ENCODE results near the gene ZNF18.

The ZNF18 gene

DNA sequence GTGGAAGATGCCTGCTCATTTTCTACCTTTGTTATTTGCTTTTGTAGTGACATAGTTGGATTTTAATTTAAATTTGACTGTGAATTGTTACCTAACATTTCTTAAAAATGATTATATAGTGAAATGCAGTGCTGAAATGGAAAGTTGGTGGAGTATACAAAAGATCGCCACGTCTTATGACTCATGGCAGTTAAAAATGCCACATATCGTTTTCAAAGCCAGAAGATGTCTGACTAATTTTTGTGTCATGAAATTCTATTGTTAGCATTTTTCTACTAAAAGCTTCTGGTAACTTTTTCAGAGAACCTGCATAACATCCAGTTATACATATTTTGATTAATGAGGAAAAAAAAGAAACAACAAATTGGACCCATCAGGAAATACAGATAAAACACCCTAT, 44.0 kb upstream of the ZNF18 start:
- no peak for TF ChIP-seq CSDC2 (CRISPR knock-in tag; IDR thresholded peaks at IDR 0.05)
- no peak for TF ChIP-seq ZNF565 (CRISPR knock-in tag; conservative IDR thresholded peaks at IDR 0.05; ENCODE audit: low read depth)
- TF ChIP-seq ZC3H10 (CRISPR knock-in tag; IDR thresholded peaks at IDR 0.05), result peak; percentile 62; the same call in 1 of the 2 replicates
- peak; percentile 31; the same call in 1 of the 2 replicates for TF ChIP-seq TOX (CRISPR knock-in tag; IDR thresholded peaks at IDR 0.05; ENCODE audit: borderline replicate concordance)
- no peak for TF ChIP-seq OSR1 (CRISPR knock-in tag; IDR thresholded peaks at IDR 0.05)
- no peak for TF ChIP-seq PPARA (CRISPR knock-in tag; IDR thresholded peaks at IDR 0.05; ENCODE audit: borderline replicate concordance)
- peak; percentile 73 for TF ChIP-seq ISL1 (CRISPR knock-in tag; IDR thresholded peaks at IDR 0.05)
- no peak for TF ChIP-seq ZNF70 (CRISPR knock-in tag; IDR thresholded peaks at IDR 0.05)
- TF ChIP-seq, protein P1, sequence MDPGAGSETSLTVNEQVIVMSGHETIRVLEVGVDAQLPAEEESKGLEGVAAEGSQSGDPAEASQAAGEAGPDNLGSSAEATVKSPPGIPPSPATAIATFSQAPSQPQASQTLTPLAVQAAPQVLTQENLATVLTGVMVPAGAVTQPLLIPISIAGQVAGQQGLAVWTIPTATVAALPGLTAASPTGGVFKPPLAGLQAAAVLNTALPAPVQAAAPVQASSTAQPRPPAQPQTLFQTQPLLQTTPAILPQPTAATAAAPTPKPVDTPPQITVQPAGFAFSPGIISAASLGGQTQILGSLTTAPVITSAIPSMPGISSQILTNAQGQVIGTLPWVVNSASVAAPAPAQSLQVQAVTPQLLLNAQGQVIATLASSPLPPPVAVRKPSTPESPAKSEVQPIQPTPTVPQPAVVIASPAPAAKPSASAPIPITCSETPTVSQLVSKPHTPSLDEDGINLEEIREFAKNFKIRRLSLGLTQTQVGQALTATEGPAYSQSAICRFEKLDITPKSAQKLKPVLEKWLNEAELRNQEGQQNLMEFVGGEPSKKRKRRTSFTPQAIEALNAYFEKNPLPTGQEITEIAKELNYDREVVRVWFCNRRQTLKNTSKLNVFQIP (CRISPR knock-in tag; IDR thresholded peaks at IDR 0.05; ENCODE audit: borderline replicate concordance, low read depth), result no peak
- TF ChIP-seq ZFP3 (CRISPR knock-in tag; IDR thresholded peaks at IDR 0.05), result no peak
- ATAC-seq, result peak; percentile 87

DNA sequence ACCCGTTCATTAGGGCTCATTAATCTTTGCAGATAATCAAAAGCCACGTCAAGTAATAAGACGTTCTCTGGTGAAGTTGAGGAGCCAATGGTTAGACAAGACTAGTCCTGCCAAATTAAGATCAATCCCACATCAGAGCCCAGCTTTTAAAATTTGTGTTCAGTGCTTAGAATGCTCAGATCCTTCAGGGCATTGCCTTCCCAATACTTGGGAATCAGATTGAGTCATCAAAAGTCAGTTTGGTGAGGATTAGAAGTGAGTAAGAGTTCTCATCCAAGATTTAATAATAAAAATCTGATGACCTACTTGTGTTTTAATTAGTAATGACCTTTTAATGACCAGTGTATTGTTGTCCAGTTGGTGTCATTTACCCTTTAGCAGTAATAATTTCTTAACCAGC, 43.2 kb upstream of the ZNF18 start:
- TF ChIP-seq GLIS3 (CRISPR knock-in tag; IDR thresholded peaks at IDR 0.05) (no peak), ZNF565 (CRISPR knock-in tag; conservative IDR thresholded peaks at IDR 0.05; ENCODE audit: low read depth) (no peak), PPARA (CRISPR knock-in tag; IDR thresholded peaks at IDR 0.05; ENCODE audit: borderline replicate concordance) (no peak), RARB (CRISPR knock-in tag; IDR thresholded peaks at IDR 0.05) (no peak), OSR1 (CRISPR knock-in tag; IDR thresholded peaks at IDR 0.05) (no peak), ZFP3 (CRISPR knock-in tag; IDR thresholded peaks at IDR 0.05) (no peak), ISL1 (CRISPR knock-in tag; IDR thresholded peaks at IDR 0.05) (no peak)
- peak; percentile 40; the same call in 1 of the 3 replicates for ATAC-seq

DNA sequence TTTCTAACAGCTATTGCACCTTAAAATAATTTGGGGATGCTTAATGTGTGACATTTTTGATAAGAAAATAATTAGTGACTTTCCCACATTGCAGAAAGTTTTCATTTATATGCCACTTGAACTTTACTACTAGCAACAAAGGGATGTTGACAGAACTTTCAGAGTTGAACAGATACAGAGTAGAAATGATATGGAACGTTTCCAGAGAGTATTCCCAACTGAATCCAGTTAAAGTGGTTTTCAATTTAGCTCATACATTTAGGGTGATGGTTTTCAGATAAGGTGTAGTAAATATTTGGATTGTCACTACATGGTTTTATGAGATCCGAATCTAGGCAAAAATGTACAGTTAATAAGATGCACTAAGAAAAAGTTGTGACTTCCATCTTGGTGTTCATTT, 40.7 kb upstream of the ZNF18 start:
- ATAC-seq, result no peak

DNA sequence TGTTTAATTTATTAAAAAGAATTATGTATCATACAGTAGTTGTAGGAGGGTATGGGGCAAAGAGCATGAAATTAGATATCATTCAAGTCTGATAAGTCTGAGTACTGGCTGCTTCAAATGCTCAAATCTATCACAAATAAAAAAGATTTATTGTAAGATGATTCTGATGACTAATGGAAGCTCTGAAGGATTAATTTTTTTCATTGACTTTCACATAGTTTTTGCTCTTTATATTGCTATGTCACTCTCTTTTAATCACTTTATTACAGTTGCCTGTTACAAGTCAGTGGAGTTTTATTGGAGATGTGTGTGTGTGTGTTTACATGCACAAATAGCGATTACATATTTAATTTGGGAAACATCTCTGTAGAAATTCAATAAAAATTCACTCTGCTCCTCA, 38.4 kb upstream of the ZNF18 start:
- TF ChIP-seq ISL1 (CRISPR knock-in tag; IDR thresholded peaks at IDR 0.05), result peak; percentile 19; the same call in 1 of the 2 replicates
- TF ChIP-seq, protein P2, sequence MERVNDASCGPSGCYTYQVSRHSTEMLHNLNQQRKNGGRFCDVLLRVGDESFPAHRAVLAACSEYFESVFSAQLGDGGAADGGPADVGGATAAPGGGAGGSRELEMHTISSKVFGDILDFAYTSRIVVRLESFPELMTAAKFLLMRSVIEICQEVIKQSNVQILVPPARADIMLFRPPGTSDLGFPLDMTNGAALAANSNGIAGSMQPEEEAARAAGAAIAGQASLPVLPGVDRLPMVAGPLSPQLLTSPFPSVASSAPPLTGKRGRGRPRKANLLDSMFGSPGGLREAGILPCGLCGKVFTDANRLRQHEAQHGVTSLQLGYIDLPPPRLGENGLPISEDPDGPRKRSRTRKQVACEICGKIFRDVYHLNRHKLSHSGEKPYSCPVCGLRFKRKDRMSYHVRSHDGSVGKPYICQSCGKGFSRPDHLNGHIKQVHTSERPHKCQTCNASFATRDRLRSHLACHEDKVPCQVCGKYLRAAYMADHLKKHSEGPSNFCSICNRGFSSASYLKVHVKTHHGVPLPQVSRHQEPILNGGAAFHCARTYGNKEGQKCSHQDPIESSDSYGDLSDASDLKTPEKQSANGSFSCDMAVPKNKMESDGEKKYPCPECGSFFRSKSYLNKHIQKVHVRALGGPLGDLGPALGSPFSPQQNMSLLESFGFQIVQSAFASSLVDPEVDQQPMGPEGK (CRISPR knock-in tag; IDR thresholded peaks at IDR 0.05; ENCODE audit: borderline replicate concordance), result no peak
- ATAC-seq, result no peak

More for the DNA sequence above, 40.7 kb upstream of the ZNF18 start:
- TF ChIP-seq OSR1 (CRISPR knock-in tag; IDR thresholded peaks at IDR 0.05), result no peak
- peak; percentile 66 for TF ChIP-seq ISL1 (CRISPR knock-in tag; IDR thresholded peaks at IDR 0.05)

DNA sequence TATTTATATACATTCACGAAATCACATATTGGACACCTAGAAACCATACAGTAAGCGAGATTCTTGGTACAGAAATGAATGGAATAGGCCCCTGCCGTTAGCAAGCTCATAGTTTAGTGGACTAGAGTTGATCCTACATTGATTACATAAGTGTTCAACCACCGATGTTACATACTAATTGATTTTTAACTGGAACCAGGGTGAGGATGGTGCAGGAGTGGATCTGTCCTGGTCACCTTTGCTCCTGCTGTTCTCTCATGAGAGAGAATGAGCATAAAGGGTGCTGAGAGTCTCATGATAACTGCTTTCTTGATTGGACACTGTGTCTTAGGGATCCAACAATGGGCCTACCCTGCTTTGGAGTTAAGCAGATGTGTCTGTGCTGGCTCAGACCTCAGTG, 37.3 kb upstream of the ZNF18 start:
- TF ChIP-seq OSR1 (CRISPR knock-in tag; IDR thresholded peaks at IDR 0.05) (no peak), ZNF70 (CRISPR knock-in tag; IDR thresholded peaks at IDR 0.05) (no peak), BACH2 (CRISPR knock-in tag; IDR thresholded peaks at IDR 0.05; ENCODE audit: borderline replicate concordance) (no peak), SNAI2 (CRISPR knock-in tag; IDR thresholded peaks at IDR 0.05) (no peak), ZNF565 (CRISPR knock-in tag; conservative IDR thresholded peaks at IDR 0.05; ENCODE audit: low read depth) (no peak), GLIS3 (CRISPR knock-in tag; IDR thresholded peaks at IDR 0.05) (no peak), PPARA (CRISPR knock-in tag; IDR thresholded peaks at IDR 0.05; ENCODE audit: borderline replicate concordance) (no peak), TOX (CRISPR knock-in tag; IDR thresholded peaks at IDR 0.05; ENCODE audit: borderline replicate concordance) (no peak)
- TF ChIP-seq, protein P3, sequence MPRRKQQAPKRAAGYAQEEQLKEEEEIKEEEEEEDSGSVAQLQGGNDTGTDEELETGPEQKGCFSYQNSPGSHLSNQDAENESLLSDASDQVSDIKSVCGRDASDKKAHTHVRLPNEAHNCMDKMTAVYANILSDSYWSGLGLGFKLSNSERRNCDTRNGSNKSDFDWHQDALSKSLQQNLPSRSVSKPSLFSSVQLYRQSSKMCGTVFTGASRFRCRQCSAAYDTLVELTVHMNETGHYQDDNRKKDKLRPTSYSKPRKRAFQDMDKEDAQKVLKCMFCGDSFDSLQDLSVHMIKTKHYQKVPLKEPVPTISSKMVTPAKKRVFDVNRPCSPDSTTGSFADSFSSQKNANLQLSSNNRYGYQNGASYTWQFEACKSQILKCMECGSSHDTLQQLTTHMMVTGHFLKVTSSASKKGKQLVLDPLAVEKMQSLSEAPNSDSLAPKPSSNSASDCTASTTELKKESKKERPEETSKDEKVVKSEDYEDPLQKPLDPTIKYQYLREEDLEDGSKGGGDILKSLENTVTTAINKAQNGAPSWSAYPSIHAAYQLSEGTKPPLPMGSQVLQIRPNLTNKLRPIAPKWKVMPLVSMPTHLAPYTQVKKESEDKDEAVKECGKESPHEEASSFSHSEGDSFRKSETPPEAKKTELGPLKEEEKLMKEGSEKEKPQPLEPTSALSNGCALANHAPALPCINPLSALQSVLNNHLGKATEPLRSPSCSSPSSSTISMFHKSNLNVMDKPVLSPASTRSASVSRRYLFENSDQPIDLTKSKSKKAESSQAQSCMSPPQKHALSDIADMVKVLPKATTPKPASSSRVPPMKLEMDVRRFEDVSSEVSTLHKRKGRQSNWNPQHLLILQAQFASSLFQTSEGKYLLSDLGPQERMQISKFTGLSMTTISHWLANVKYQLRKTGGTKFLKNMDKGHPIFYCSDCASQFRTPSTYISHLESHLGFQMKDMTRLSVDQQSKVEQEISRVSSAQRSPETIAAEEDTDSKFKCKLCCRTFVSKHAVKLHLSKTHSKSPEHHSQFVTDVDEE (CRISPR knock-in tag; IDR thresholded peaks at IDR 0.05), result no peak
- TF ChIP-seq, protein P4, sequence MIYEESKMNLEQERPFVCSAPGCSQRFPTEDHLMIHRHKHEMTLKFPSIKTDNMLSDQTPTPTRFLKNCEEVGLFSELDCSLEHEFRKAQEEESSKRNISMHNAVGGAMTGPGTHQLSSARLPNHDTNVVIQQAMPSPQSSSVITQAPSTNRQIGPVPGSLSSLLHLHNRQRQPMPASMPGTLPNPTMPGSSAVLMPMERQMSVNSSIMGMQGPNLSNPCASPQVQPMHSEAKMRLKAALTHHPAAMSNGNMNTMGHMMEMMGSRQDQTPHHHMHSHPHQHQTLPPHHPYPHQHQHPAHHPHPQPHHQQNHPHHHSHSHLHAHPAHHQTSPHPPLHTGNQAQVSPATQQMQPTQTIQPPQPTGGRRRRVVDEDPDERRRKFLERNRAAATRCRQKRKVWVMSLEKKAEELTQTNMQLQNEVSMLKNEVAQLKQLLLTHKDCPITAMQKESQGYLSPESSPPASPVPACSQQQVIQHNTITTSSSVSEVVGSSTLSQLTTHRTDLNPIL (CRISPR knock-in tag; IDR thresholded peaks at IDR 0.05; ENCODE audit: low read depth), result no peak
- TF ChIP-seq, protein P2 (CRISPR knock-in tag; IDR thresholded peaks at IDR 0.05; ENCODE audit: borderline replicate concordance), result no peak
- no peak for ATAC-seq
